ENCODE data around the gene ZNF845.
"Not testable (repeated sequence)": the region's sequence is repeated elsewhere in the genome, so short reads cannot be mapped to it uniquely, and the experiment has no call there.

Gene ZNF845

DNA sequence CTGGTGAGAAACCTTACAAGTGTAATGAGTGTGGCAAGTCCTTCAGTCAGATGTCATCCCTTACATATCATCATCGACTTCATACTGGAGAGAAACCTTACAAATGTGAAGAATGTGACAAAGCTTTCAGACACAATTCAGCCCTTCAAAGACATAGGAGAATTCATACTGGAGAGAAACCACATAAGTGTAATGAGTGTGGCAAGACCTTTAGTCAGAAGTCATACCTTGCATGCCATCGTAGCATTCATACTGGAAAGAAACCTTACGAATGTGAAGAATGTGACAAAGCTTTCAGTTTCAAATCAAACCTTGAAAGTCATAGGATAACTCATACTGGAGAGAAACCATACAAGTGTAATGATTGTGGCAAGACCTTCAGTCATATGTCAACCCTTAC lies 47.8 kb downstream of the ZNF845 start:
- DNase-seq (ENCODE audit: low read depth), result no peak

DNA sequence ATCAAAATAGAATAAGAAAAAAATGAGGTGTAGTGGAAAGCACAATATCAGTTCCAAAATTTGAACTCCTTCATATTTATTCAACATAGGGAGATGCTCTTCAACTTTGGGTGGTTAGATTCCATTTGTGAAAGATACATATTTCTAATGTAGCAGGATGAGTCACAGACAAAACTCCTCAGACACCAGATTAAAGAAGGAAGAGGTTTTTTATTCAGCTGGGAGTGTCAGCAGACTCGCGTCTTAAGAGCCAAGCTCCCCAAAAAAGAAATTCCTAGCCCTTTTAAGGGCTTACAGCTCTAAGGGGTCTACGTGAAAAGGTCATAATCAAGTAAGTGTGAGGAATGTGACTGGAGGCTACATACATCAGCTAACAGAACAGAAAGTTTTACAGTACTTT lies 54.6 kb downstream of the ZNF845 start:
- DNase-seq (ENCODE audit: low read depth), result no peak

DNA sequence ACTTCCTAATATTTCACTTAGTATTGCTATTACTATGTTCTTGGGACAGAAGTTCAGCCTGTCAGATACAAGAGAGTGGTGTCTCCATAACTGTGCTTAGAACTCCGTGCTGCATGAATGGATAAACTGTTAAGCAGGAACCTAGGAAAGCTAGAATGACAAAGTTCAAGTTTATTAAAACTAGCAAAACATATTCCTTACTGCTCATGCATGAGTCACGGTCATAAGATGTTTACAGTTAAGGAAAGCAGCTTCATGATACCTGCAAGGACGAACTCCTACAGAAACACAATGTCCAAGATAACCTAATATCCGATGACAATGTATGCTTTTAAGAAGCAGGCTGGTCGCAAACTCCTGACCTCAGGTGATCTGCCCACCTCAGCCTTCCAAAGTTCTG lies 55.4 kb downstream of the ZNF845 start:
- DNase-seq (ENCODE audit: low read depth), result no peak

DNA sequence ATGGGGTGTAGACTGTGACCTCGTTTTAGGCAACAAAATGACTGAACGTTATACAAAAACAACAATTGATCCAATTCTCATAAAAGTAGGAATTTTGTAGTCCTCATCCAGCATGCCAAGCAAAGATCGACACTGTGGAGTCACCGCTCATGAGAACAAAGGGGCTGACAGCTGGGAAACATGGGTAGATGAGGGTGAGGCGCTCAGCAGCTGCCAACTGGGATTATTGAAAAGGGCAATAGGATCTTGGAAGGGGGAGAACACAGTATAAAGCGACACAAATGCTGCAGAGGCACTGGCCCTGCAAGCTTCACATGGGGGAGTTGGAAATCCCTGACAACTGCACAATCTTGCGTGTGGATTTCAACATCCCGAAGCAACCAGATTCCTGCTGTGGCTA lies 56.0 kb downstream of the ZNF845 start:
- no peak for DNase-seq (ENCODE audit: low read depth)

DNA sequence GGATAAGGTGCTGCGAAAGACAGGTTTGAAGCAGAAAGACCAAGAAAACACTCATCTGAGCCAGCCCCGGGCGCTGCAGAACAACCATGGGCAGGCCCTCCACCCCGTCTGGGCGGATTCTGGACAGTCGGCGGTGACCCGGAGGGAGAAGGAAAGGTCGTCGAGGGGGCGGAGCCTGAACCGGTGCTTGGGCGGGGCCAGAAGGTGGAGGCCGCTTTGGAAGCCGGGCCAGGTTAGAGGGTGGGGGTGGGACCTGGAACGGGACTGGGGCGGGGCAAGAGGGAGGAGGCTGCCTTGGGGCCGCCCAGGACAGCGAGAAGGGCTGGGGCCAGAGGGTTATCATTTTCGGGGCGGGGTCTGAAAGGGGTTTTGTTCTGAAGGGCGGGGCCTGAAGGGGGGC lies 56.4 kb downstream of the ZNF845 start:
- no peak for DNase-seq (ENCODE audit: low read depth)

DNA sequence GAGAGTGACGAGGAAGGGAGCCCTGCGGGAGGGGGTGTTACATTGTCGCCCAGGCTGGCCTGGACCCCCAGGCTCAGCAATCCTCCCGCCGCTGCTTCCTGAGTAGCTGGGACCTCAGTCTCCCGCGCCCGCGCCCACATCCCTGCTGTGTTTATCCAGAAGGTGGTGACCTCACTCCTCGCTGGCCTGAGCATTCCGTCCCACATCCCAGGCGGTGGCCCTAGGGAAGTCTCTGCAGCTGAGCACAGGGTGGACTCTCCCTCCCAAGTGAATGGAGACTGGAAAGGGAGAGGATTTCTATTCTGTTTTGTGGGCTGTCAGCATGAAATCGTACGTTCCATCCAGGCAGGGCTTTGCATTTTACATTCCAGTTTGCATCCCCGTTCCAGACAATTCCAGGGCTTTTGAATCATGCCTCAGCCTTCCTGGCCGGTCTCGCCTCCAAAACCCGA lies 61.0 kb downstream of the ZNF845 start:
- no peak for DNase-seq (ENCODE audit: low read depth)

DNA sequence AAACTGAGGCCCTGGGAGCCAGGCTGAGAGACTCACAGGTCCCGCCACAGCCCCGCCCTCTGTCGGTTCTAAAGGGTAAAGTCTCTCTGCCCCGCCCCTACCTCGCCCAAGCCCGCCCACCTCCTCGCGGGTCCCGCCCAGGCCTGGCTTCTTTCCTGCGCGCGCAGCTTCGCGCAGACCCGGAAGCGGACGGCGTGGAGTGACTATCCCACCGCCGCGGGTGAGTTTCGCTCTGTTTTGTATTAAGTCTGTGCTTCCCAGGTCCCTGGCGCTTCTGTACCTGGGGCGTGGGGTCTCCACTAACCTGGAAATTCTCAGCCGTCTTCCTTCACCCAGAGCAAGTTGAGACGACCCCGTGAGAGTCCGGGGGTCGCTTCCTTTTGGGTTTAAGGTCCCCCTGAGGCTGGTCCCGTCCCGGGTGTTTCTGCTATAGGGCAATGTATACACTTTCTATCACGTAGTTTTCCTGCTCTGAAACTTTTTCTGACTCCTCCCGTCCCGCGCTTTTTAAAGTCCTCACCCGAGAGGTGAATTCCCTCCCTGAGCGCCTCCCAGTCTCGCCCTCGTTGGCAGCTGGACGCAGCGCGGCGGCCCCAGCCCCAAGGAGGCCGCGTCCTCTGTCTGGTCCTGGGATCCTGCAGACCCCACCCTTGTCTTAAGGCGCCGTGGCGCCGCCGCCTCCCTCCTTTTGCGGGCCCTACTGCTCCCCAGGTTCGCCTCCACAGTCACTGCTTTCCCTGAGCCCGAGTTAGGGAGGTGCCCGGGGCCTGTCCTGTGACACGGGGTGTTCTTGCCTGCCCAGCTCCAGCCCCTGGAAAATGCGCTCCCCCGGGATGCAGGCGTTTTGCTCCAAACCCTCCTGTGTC lies 61.7 kb downstream of the ZNF845 start, which contains the start of gene ZNF765:
TSS of gene ZNF765 (plus strand) at position 176 of the 866 bp plus-strand sequence. CDS start 2,867 bp downstream, outside the sequence.
- DNase-seq (ENCODE audit: low read depth), result peak; percentile 95

DNA sequence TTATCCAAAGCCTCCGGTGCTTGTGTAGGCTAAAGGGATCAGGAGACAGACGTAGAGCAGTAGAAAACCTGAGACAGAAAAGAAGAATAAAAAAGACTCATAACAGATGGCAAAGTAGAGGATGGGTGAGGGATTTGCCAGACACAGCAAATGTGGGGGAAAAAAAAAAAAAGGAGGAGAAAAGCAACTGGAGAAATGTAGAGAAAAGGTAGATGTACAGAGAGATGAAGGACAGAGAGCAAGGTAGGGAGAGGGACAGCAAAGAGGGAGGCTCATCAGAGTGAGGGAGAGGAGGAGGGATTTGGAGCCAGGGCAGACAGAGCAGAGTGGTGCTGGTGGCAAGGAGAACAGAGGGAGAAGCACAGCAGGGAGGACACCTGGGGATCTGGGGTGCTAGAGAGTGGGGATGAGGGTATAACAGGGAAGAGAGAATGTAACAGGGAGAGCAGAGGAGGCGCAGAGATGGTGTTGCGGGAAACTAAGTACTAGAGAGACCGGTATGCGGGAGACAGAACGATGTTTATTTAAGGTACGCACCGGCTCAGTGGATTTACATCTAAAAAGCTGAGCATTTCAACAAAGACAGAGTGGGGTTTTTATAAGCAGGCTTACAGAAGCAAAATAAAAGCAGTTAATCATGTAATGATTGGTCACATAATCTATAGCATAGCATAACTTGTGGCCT lies 62.4 kb downstream of the ZNF845 start:
- not testable (repeated sequence) for DNase-seq (ENCODE audit: low read depth)

DNA sequence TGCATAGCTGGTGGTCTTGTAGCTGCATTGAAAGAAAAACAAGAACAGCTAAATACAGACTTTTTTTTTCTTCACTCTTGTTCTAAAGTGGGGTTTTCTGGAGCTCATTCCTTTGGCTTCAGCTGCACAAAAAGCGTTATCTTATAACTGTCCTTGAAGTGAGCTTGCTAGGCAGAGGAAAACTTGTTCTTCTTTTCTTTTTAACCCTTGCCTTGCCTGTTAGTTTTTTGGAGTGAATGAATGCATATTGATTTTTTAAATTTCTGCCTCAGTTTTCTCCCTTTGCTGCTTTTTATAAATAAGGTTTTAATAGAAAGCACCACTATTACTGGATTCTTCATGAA lies 62.9 kb downstream of the ZNF845 start:
- DNase-seq (ENCODE audit: low read depth), result no peak

DNA sequence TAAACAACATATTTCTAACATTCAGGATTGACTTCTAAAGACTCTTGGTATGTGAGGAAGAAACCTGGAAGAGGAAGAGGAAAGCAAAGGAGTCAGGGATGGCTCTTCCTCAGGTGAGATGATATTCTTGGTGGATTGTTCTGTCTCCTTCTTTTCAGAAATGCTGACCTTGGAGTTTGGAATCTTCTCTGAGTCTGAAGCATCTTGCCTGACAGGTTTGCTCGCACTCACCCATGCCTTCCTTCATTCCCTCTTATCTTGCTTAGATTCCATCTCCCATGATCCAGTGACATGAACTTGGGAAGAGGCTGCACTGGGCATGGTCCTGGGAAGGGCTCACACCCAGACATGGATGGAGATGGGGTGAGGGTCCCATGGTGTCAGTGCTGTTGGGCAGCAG lies 64.4 kb downstream of the ZNF845 start:
- not testable (repeated sequence) for DNase-seq (ENCODE audit: low read depth)

All from activated T-helper 1 cell treated with Interleukin-2 at 50 U/mL for 16 hours (primary cell).